ENCODE measurements around the gene LRRK2. TPM values are rescaled to one million over a fixed set of nuclear protein-coding genes. Genes with fewer than 3 reads are reported as not detected.

Gene LRRK2
- total and polyA plus RNA-seq, 2 of the 13 experiments (the other 11 are each of a cell fraction or from before 2014, with no cell fraction given): not detected

GRCh38 chr12:40175489-40175888 lies 49.3 kb upstream of the LRRK2 start (continued):
- no peak for TF ChIP-seq ZBTB37 (CRISPR knock-in tag; IDR thresholded peaks at IDR 0.05)
- no peak for TF ChIP-seq PBX2 (CRISPR knock-in tag; IDR thresholded peaks at IDR 0.05)
- no peak for TF ChIP-seq KLF11 (CRISPR knock-in tag; IDR thresholded peaks at IDR 0.05)
- no peak for TF ChIP-seq TERF1 (CRISPR knock-in tag; IDR thresholded peaks at IDR 0.05)
- TF ChIP-seq CERS6 (CRISPR knock-in tag; IDR thresholded peaks at IDR 0.05): no peak
- TF ChIP-seq IRF1 (CRISPR knock-in tag; IDR thresholded peaks at IDR 0.05; ENCODE audit: low read depth): no peak
- no peak for TF ChIP-seq ARID5B (CRISPR knock-in tag; IDR thresholded peaks at IDR 0.05)
- TF ChIP-seq ZNF251 (CRISPR knock-in tag; IDR thresholded peaks at IDR 0.05): no peak
